WI38 (cell line): ENCODE data around the gene PTPN23.
A peak's percentile ranks its signal among the peaks of the same experiment; 100 is the strongest.

Experiments used
- H3K4me3 ChIP-seq: 2 replicates; pipeline ENCODE4 v1.5.1; 2011; ENCODE audit warnings: low read depth, mild to moderate bottlenecking, control low read depth, low read length
- CTCF ChIP-seq: IDR thresholded peaks from 2 replicates; pipeline ENCODE4 v1.5.1; 2012; ENCODE audit warnings: low read depth, mild to moderate bottlenecking, control low read depth, low read length

PTPN23 gene, protein sequence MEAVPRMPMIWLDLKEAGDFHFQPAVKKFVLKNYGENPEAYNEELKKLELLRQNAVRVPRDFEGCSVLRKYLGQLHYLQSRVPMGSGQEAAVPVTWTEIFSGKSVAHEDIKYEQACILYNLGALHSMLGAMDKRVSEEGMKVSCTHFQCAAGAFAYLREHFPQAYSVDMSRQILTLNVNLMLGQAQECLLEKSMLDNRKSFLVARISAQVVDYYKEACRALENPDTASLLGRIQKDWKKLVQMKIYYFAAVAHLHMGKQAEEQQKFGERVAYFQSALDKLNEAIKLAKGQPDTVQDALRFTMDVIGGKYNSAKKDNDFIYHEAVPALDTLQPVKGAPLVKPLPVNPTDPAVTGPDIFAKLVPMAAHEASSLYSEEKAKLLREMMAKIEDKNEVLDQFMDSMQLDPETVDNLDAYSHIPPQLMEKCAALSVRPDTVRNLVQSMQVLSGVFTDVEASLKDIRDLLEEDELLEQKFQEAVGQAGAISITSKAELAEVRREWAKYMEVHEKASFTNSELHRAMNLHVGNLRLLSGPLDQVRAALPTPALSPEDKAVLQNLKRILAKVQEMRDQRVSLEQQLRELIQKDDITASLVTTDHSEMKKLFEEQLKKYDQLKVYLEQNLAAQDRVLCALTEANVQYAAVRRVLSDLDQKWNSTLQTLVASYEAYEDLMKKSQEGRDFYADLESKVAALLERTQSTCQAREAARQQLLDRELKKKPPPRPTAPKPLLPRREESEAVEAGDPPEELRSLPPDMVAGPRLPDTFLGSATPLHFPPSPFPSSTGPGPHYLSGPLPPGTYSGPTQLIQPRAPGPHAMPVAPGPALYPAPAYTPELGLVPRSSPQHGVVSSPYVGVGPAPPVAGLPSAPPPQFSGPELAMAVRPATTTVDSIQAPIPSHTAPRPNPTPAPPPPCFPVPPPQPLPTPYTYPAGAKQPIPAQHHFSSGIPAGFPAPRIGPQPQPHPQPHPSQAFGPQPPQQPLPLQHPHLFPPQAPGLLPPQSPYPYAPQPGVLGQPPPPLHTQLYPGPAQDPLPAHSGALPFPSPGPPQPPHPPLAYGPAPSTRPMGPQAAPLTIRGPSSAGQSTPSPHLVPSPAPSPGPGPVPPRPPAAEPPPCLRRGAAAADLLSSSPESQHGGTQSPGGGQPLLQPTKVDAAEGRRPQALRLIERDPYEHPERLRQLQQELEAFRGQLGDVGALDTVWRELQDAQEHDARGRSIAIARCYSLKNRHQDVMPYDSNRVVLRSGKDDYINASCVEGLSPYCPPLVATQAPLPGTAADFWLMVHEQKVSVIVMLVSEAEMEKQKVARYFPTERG (N-terminal part only)

GRCh38 chr3:47380601-47381316 lies at the start of gene PTPN23:
Gene PTPN23 (plus strand): TSS chr3:47381021. CDS start chr3:47381097, 76 bp downstream.
- H3K4me3 ChIP-seq = peak within 1 kb of the TSS; percentile 94
- no peak for TF ChIP-seq CTCF

GRCh38 chr3:47333907-47334306 lies 46.9 kb upstream of the PTPN23 start:
- TF ChIP-seq CTCF = no peak
- H3K4me3 ChIP-seq = no peak overlapping the region

DNA sequence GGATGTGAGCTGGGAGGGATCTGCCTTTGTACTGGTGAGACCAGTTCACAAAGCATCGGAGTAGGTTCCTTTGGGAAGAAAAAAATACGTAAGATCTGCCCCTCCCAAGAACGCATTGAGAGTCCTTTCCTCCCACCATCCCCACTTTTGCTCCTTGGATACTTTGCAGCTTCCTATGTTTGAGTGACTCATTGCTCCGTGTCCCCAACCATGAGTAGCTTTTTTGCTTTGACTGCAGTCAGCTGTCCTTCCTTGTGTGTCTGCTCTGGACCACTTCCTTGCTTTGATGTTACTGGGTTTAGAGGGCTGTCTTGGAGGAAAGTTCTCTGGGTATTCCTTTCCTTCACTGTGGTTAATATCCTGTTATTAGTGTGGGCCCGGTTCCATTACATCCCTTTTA lies 43.2 kb upstream of the PTPN23 start:
- no peak for TF ChIP-seq CTCF
- H3K4me3 ChIP-seq = no peak overlapping the region

DNA sequence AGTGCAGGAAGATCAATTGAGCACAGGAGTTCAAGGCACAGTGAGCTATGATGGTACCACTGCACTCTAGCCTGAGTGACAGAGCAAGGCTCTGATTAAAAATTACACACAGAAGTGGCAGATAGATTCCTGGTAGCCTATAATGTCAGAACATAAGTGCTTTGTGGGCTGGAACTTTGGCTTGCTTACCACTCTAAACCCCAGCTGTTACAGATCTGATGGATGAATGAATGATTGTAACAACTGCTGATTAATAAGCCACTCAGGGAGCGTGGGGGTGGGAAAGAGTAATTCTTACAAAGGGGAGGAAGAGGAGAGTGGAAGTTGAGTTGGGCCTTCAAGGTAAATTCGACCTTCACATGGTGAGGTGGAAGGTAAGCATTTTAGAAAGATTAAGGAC lies 40.9 kb upstream of the PTPN23 start:
- no peak overlapping the region for H3K4me3 ChIP-seq
- TF ChIP-seq CTCF = no peak

DNA sequence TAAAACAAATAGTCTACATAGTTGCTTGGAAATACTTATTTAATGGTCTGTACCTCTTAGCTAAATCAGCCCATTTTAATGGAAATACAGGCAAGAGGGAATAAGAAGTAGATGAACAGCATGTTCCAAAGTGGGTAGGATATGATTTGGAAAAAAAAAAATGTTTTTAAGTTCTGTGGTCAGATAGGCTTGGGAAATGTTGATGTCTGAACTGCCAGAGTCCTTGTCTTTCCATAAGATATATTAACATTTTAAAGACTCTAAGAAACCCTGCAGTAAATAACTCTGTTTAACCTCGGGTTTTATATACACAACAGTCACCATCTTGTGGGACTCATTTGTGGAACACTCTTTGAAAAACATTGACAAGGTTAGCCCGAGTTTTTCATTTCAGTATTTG lies 40.0 kb upstream of the PTPN23 start:
- no peak overlapping the region for H3K4me3 ChIP-seq
- TF ChIP-seq CTCF = no peak

DNA sequence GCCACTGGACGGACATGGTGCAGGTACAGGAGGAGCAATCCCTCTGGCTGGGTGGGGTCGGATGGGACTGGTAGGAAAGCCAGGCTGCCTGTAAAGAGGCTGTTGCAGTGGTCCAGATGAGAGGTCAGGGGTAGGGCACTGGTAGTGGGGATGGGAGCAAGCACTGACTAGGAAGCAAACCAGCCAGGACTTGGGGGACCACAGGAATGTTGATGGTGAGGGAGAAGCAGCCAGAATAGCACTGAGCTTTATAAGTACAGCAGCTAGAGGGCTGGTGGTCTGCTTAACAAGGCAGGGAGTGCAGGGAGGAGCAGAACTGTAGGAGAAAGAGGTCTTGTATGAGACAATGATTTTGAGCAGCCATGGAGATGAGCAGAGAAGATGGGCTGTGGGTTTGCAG lies 38.7 kb upstream of the PTPN23 start:
- no peak overlapping the region for H3K4me3 ChIP-seq
- no peak for TF ChIP-seq CTCF
